Astrocyte (in vitro differentiated cells and primary cell): Measurements from ENCODE around the gene PTPRM. TPM values are rescaled to one million over a fixed set of nuclear protein-coding genes. Genes with fewer than 3 reads are reported as not detected.

ENCODE experiments used
- DNase-seq: peaks from one replicate; pipeline ENCODE4 v3.0.0-alpha.2; 2010; ENCODE audit warnings: low read depth
- FAIRE-seq: peaks from 2 replicates; lab custom pipeline; 2011; peaks lifted over from hg19 to GRCh38; lab: Jason Lieb, UNC
- H2AFZ ChIP-seq: 2 replicates; pipeline ENCODE4 v1.6.0; 2012; ENCODE audit warnings: low read depth, low read length, inconsistent platforms
- H3K27ac ChIP-seq: 2 replicates; pipeline ENCODE4 v1.5.1; 2011; ENCODE audit warnings: low read depth, low read length, inconsistent platforms
- H3K27me3 ChIP-seq: 2 replicates; pipeline ENCODE4 v1.6.0; 2011; ENCODE audit warnings: low read length, inconsistent platforms; ENCODE audit not compliant: insufficient read depth
- H3K36me3 ChIP-seq: 2 replicates; pipeline ENCODE4 v1.5.1; 2011; ENCODE audit warnings: low read length, inconsistent platforms; ENCODE audit not compliant: insufficient read depth
- H3K4me1 ChIP-seq: 2 replicates; pipeline ENCODE4 v1.5.1; 2011; ENCODE audit warnings: low read length, inconsistent platforms; ENCODE audit not compliant: insufficient read depth
- H3K4me2 ChIP-seq: 2 replicates; pipeline ENCODE4 v1.6.0; 2012; ENCODE audit warnings: low read length, inconsistent platforms
- H3K4me3 ChIP-seq: 2 replicates; pipeline ENCODE4 v1.5.1; 2011; ENCODE audit warnings: low read depth, mild to moderate bottlenecking, low read length, inconsistent platforms; ENCODE audit not compliant: insufficient read depth
- H3K79me2 ChIP-seq: 2 replicates; pipeline ENCODE4 v1.6.0; 2012; ENCODE audit warnings: mild to moderate bottlenecking, low read length, inconsistent platforms; ENCODE audit not compliant: insufficient read depth
- H3K9ac ChIP-seq: 2 replicates; pipeline ENCODE4 v1.6.0; 2012; ENCODE audit warnings: mild to moderate bottlenecking, low read length, inconsistent platforms
- H3K9me3 ChIP-seq: 2 replicates; pipeline ENCODE4 v1.5.1; 2012; ENCODE audit warnings: low read depth, mild to moderate bottlenecking, low read length, inconsistent platforms; ENCODE audit not compliant: insufficient read depth
- H4K20me1 ChIP-seq: 2 replicates; pipeline ENCODE4 v1.6.0; 2012; ENCODE audit warnings: low read length, inconsistent platforms; ENCODE audit not compliant: insufficient read depth
- H3K27ac Mint-ChIP-seq: one replicate; pipeline ENCODE4 v1.8.0; 2021; ENCODE audit warnings: mild to moderate bottlenecking, mixed read lengths; ENCODE audit not compliant: unreplicated experiment
- H3K27me3 Mint-ChIP-seq: one replicate; pipeline ENCODE4 v1.8.0; 2021; ENCODE audit warnings: low read depth, mixed read lengths; ENCODE audit not compliant: unreplicated experiment
- H3K36me3 Mint-ChIP-seq: one replicate; pipeline ENCODE4 v1.8.0; 2021; ENCODE audit warnings: low read depth, mixed read lengths; ENCODE audit not compliant: unreplicated experiment
- H3K4me1 Mint-ChIP-seq: one replicate; pipeline ENCODE4 v1.8.0; 2021; ENCODE audit warnings: low read depth, mixed read lengths; ENCODE audit not compliant: unreplicated experiment
- H3K4me3 Mint-ChIP-seq: one replicate; pipeline ENCODE4 v1.8.0; 2021; ENCODE audit warnings: mild to moderate bottlenecking, moderate library complexity, mixed read lengths; ENCODE audit not compliant: unreplicated experiment
- H3K9me3 Mint-ChIP-seq: one replicate; pipeline ENCODE4 v1.8.0; 2021; ENCODE audit warnings: mild to moderate bottlenecking, mixed read lengths; ENCODE audit not compliant: unreplicated experiment
- CTCF ChIP-seq: IDR thresholded peaks from 2 replicates; pipeline ENCODE4 v1.5.1; 2011; ENCODE audit warnings: low read depth, mild to moderate bottlenecking, inconsistent platforms, low read length, moderate library complexity; ENCODE audit not compliant: insufficient read depth
- EZH2 ChIP-seq: IDR thresholded peaks from 2 replicates; pipeline ENCODE4 v1.6.1; 2012; ENCODE audit warnings: mild to moderate bottlenecking, low read length, inconsistent platforms; ENCODE audit not compliant: insufficient read depth
- total RNA-seq: library from RNA; stranded (reverse); gene quantifications from 2 replicates; pipeline ENCODE4 v1.2.1, GENCODE V29; 2021

Gene PTPRM
- total RNA-seq, 1 donor from 2014 or later: 59.6 TPM

- no peaks in the 10 kb centered on the region for H3K9me3 Mint-ChIP-seq
- H3K4me3 ChIP-seq: no peak overlapping the region
- H3K27ac ChIP-seq: no peak overlapping the region
- no peaks in the 10 kb centered on the region for H3K27me3 Mint-ChIP-seq
- H3K4me1 Mint-ChIP-seq: no peaks in the 10 kb centered on the region
- H3K79me2 ChIP-seq: no peaks in the 10 kb centered on the region
- no peaks in the 10 kb centered on the region for H3K27me3 ChIP-seq
- H3K27ac Mint-ChIP-seq: no peak overlapping the region
- no peaks in the 10 kb centered on the region for H3K4me1 ChIP-seq
- FAIRE-seq: no peak
- no peak overlapping the region for H3K4me2 ChIP-seq
- no peak overlapping the region for H3K9ac ChIP-seq
- no peaks in the 10 kb centered on the region for H3K9me3 ChIP-seq
- no peaks in the 10 kb centered on the region for H4K20me1 ChIP-seq
- TF ChIP-seq EZH2 (no peak), CTCF (no peak)
- H3K4me3 Mint-ChIP-seq: no peak overlapping the region
- DNase-seq: no peak
- H3K36me3 Mint-ChIP-seq: no peaks in the 10 kb centered on the region
- H2AFZ ChIP-seq: no peak overlapping the region
- H3K36me3 ChIP-seq: no peaks in the 10 kb centered on the region
These were observed 325.4 kb downstream of the PTPRM start for GRCh38 chr18:7892556-7892955.

- Histone ChIP-seq H3K27ac (no peak overlapping the region), H3K4me3 (no peak overlapping the region), H3K36me3 (no peaks in the 10 kb centered on the region), H2AFZ (no peak overlapping the region), H3K4me2 (no peak overlapping the region), H3K4me1 (no peaks in the 10 kb centered on the region), H3K9ac (no peak overlapping the region), H4K20me1 (no peaks in the 10 kb centered on the region), H3K27me3 (no peaks in the 10 kb centered on the region), H3K9me3 (no peaks in the 10 kb centered on the region), H3K79me2 (no peaks in the 10 kb centered on the region)
- FAIRE-seq (no peak), DNase-seq (no peak)
- no peaks in the 10 kb centered on the region for H3K27me3 Mint-ChIP-seq
- no peaks in the 10 kb centered on the region for H3K36me3 Mint-ChIP-seq
- TF ChIP-seq EZH2 (no peak), CTCF (no peak)
- no peaks in the 10 kb centered on the region for H3K9me3 Mint-ChIP-seq
- no peak overlapping the region for H3K27ac Mint-ChIP-seq
- H3K4me3 Mint-ChIP-seq: no peak overlapping the region
- H3K4me1 Mint-ChIP-seq: no peaks in the 10 kb centered on the region
These were observed 327.5 kb downstream of the PTPRM start for GRCh38 chr18:7894592-7894991.

GRCh38 chr18:7895346-7895745 lies 328.2 kb downstream of the PTPRM start:
- H3K36me3 Mint-ChIP-seq: no peaks in the 10 kb centered on the region
- no peak overlapping the region for H3K4me3 ChIP-seq
- no peak overlapping the region for H3K4me3 Mint-ChIP-seq
- no peaks in the 10 kb centered on the region for H3K9me3 ChIP-seq
- H3K27ac ChIP-seq: no peak overlapping the region
- H3K4me2 ChIP-seq: no peak overlapping the region
- no peak overlapping the region for H3K9ac ChIP-seq
- H4K20me1 ChIP-seq: no peaks in the 10 kb centered on the region
- no peaks in the 10 kb centered on the region for H3K9me3 Mint-ChIP-seq
- DNase-seq: no peak
- TF ChIP-seq EZH2 (no peak), CTCF (no peak)
- H3K36me3 ChIP-seq: no peaks in the 10 kb centered on the region
- H3K4me1 Mint-ChIP-seq: no peaks in the 10 kb centered on the region
- no peak overlapping the region for H3K27ac Mint-ChIP-seq
- H2AFZ ChIP-seq: no peak overlapping the region
- FAIRE-seq: no peak
- no peaks in the 10 kb centered on the region for H3K27me3 ChIP-seq
- H3K4me1 ChIP-seq: no peaks in the 10 kb centered on the region
- H3K27me3 Mint-ChIP-seq: no peaks in the 10 kb centered on the region
- H3K79me2 ChIP-seq: no peaks in the 10 kb centered on the region
